ENCODE data around the gene RAB11FIP4. TPM values are rescaled to one million over a fixed set of nuclear protein-coding genes. Genes with fewer than 3 reads are reported as not detected.

The RAB11FIP4 gene
- total and polyA plus RNA-seq, 2 donors (not counting 3 experiments of a cell fraction or from before 2014, with no cell fraction given) = 0.08 to 0.38 TPM

- intact Hi-C loops (cut with micrococcal nuclease) = no loop called here
- CTCF ChIA-PET = interaction anchor here (0.6 to 1.9 kb wide), 3 partner anchors 14 to 374 kb away, joined by 3 to 9 read pairs (median 3); no protein-coding TSS in a partner anchor
- Histone ChIP-seq H3K9me1 (replicated peaks; ENCODE audit: control insufficient read depth, extremely low read depth, insufficient read depth, low read length) (no peaks in the 10 kb centered on the region), H3K4me2 (ENCODE audit: insufficient read depth, low read length) (peak overlapping the region; percentile 79), H3K9me3 (replicated peaks; ENCODE audit: control insufficient read depth, insufficient read depth, low read length) (no peaks in the 10 kb centered on the region), H3K27ac (ENCODE audit: insufficient read depth, low read depth, low read length) (no peak overlapping the region), H3K4me1 (ENCODE audit: control insufficient read depth, extremely low read depth, insufficient read depth, low read length) (peaks cover 3% of the 10 kb centered on the region), H3K36me3 (ENCODE audit: control insufficient read depth in 2 of 2, extremely low read depth in 1 of 2, insufficient read depth in 2 of 2, low read length in 2 of 2) (no peaks in the 10 kb centered on the region), H3K9ac (replicated peaks; ENCODE audit: extremely low read depth, insufficient read depth, low read length) (peak overlapping the region; percentile 29), H3K27me3 (ENCODE audit: control insufficient read depth in 2 of 2, insufficient read depth in 2 of 2, low read length in 2 of 2) (peaks cover 0 to 2% of the 10 kb centered on the region in 2 experiments), H3K4me3 (replicated peaks in 1 of 3; ENCODE audit: insufficient read depth in 1 of 3, low read depth in 1 of 3, low read length in 3 of 3) (peak overlapping the region; percentile 54 to 66 (median 63)), H2AFZ (ENCODE audit: low read depth, low read length) (peak overlapping the region; percentile 89), H4K20me1 (replicated peaks; ENCODE audit: control insufficient read depth, extremely low read depth, insufficient read depth, low read length) (no peaks in the 10 kb centered on the region), H3K79me2 (ENCODE audit: control insufficient read depth, insufficient read depth, low read length) (no peaks in the 10 kb centered on the region)
- FAIRE-seq (peak; percentile 43), DNase-seq (ENCODE audit: low read depth, low spot score) (peak; percentile 14)
- dilution Hi-C loops (cut with MboI; ENCODE audit: extremely low pct_ligation_motif_present, low sequenced_read_pairs) = no loop called here
- POLR2A ChIA-PET = no interaction called here
- BruUV-seq (replicated peaks) = no TSS peak
- TF ChIP-seq MYC (IDR thresholded peaks at IDR 0.05; ENCODE audit: low read depth, low read length) (no peak), FOS (IDR thresholded peaks at IDR 0.05; ENCODE audit: borderline replicate concordance, insufficient read depth, low read length) (no peak), GATA2 (IDR thresholded peaks at IDR 0.05; ENCODE audit: insufficient read depth, insufficient read length, low read depth, low read length) (no peak), EZH2 (IDR thresholded peaks at IDR 0.05; ENCODE audit: borderline replicate concordance, low read depth, low read length, severe bottlenecking) (no peak), JUN (IDR thresholded peaks at IDR 0.05; ENCODE audit: borderline replicate concordance, insufficient read depth, insufficient read length, low read depth) (no peak), CTCF (IDR thresholded peaks at IDR 0.05; ENCODE audit: extremely low read depth in 1 of 2, insufficient read depth in 1 of 2, low read depth in 1 of 2, low read length in 2 of 2) (no peak), MAX (IDR thresholded peaks at IDR 0.05; ENCODE audit: insufficient read depth, insufficient read length) (no peak), POLR2A (IDR thresholded peaks at IDR 0.05; ENCODE audit: low read depth, low read length) (no peak), POLR2AphosphoS5 (IDR thresholded peaks at IDR 0.05; ENCODE audit: insufficient read depth, low read depth, low read length) (no peak)
These were observed 157.6 kb downstream of the RAB11FIP4 start for GRCh38 chr17:31549121-31549524.
